GM12878 (cell line): ENCODE measurements around the gene SPATS1. TPM values are rescaled to one million over a fixed set of nuclear protein-coding genes. Genes with fewer than 3 reads are reported as not detected.

Source experiments
- ATAC-seq: fragments of 200-7000 bp; cut with Tn5 transposase; 3 replicates; pipeline ENCODE4 v1.9.1; 2020; ENCODE audit warnings: mild to moderate bottlenecking, moderate library complexity
- BruUV-seq: library from RNA; stranded (reverse); fragments of 400-500 nt; replicated peaks from 2 replicates; lab custom pipeline; 2021; lab: Mats Ljungman, UMichigan
- CTCF ChIA-PET: fragments of 300-600 bp; sonication (Branson Sonifier 250); formaldehyde crosslinking; extraction: SDS; loops from one replicate; lab custom pipeline; 2021; ENCODE audit warnings: inconsistent platforms; lab: Yijun Ruan, JAX
- POLR2A ChIA-PET: fragments of 350-600 bp; formaldehyde crosslinking; extraction: SDS; loops from one replicate; lab custom pipeline; 2021; ENCODE audit warnings: inconsistent platforms; lab: Charles Lee
- RAD21 ChIA-PET: fragments of 300-600 bp; sonication (Branson Sonifier 250); formaldehyde crosslinking; loops from one replicate; lab custom pipeline; 2023; ENCODE audit warnings: antibody characterized with exemption; ENCODE audit not compliant: unreplicated experiment; lab: Charles Lee
- SMC1A ChIA-PET: fragments of 300-600 bp; sonication (Branson Sonifier 250); formaldehyde crosslinking; loops from one replicate; lab custom pipeline; 2023; ENCODE audit not compliant: unreplicated experiment, uncharacterized antibody; lab: Charles Lee
- DNase-seq: peaks from one replicate; pipeline ENCODE4 v3.0.0-alpha.2; 2011; ENCODE audit warnings: low read depth, low spot score
- FAIRE-seq: peaks from 3 replicates; lab custom pipeline; 2011; peaks lifted over from hg19 to GRCh38; lab: Jason Lieb, UNC
- H2AFZ ChIP-seq: 2 replicates; pipeline ENCODE4 v1.6.0; 2011; ENCODE audit warnings: low read depth, low read length, control low read depth; ENCODE audit not compliant: control insufficient read depth
- H3K27ac ChIP-seq: 2 replicates; pipeline ENCODE4 v1.5.1; 2011; ENCODE audit warnings: control low read depth; ENCODE audit not compliant: control insufficient read depth, insufficient read depth
- H3K27me3 ChIP-seq, 2 experiments: replicated peaks in 1 of 2; 2 replicates each; pipeline versions ENCODE4 v1.6.0 to v1.6.1; 2011; ENCODE audit warnings: low read length in 1 of 2; ENCODE audit not compliant: control insufficient read depth in 2 of 2, insufficient read depth in 2 of 2
- H3K36me3 ChIP-seq, 2 experiments: 2 replicates each; pipeline ENCODE4 v1.5.1; 2011; ENCODE audit warnings: low read length in 1 of 2; ENCODE audit not compliant: control insufficient read depth in 2 of 2, insufficient read depth in 2 of 2
- H3K4me1 ChIP-seq: 2 replicates; pipeline ENCODE4 v1.6.1; 2011; ENCODE audit warnings: mild to moderate bottlenecking, low read length, moderate library complexity, mixed read lengths; ENCODE audit not compliant: control insufficient read depth, insufficient read depth
- H3K4me2 ChIP-seq: 2 replicates; pipeline ENCODE4 v1.6.0; 2011; ENCODE audit warnings: control low read depth; ENCODE audit not compliant: control insufficient read depth, insufficient read depth
- H3K4me3 ChIP-seq: fragments of 200-600 bp; sonication (generic); 2 replicates; pipeline ENCODE4 v1.5.1; 2016
- H3K79me2 ChIP-seq: 2 replicates; pipeline ENCODE4 v1.6.0; 2011; ENCODE audit warnings: low read length; ENCODE audit not compliant: control insufficient read depth, insufficient read depth
- H3K9ac ChIP-seq: 2 replicates; pipeline ENCODE4 v1.8.0; 2011; ENCODE audit warnings: low read length, control low read depth, mixed read lengths; ENCODE audit not compliant: control insufficient read depth, insufficient read depth
- H3K9me3 ChIP-seq: replicated peaks from 3 replicates; pipeline ENCODE4 v1.5.1; 2011; ENCODE audit warnings: mild to moderate bottlenecking, low read length; ENCODE audit not compliant: control insufficient read depth, insufficient read depth
- H4K20me1 ChIP-seq: 2 replicates; pipeline ENCODE4 v1.6.0; 2011; ENCODE audit not compliant: control insufficient read depth, insufficient read depth
- RB1 ChIP-seq: fragments of 450-650 bp; formaldehyde crosslinking; IDR thresholded peaks from 2 replicates; pipeline ENCODE4 v1.6.1; 2017; ENCODE audit warnings: mild to moderate bottlenecking, borderline replicate concordance
- WGBS: methylation state at CpG from one replicate; pipeline ENCODE4 v1.1.6; 2016; ENCODE audit warnings: low lambda C conversion rate; ENCODE audit not compliant: insufficient replicate concordance, insufficient coverage; ENCODE audit errors: missing lambda C conversion rate; 5-methylcytosine and 5-hydroxymethylcytosine counted together
- in situ Hi-C: fragments of 300-500 bp; cut with MboI; formaldehyde crosslinking; loops from 9 replicates; pipeline ENCODE4 v1.14.3; 2018; ENCODE audit warnings: mixed read lengths
- intact Hi-C: fragments of 100-400 bp; cut with micrococcal nuclease; formaldehyde crosslinking; loops from one replicate; pipeline ENCODE4 v1.14.2; 2022; ENCODE audit not compliant: unreplicated experiment
- polyA plus RNA-seq, 11 experiments: library from polyadenylated mRNA; depleted of rRNA in 4 of 11; unstranded in 6 of 11; stranded (reverse) in 5 of 11; fragments of >200 nt; fragmentation: Nextera tagmentation in 4 of 11; fragmentation: Illumina TruSeq in 1 of 11; extraction: Ambion mirVana in 4 of 11; extraction: Trizol in 1 of 11; gene quantifications; 1 replicate in 1 of 11; 2 replicates in 10 of 11; pipeline versions ENCODE4 v1.2.1 to v1.2.3, GENCODE V29; 2011 to 2016; ENCODE audit warnings: inconsistent platforms in 2 of 11, missing spikeins in 2 of 11, low read depth in 1 of 11
- total RNA-seq, 4 experiments: library from RNA; depleted of rRNA in 3 of 4; stranded (reverse); fragments of >200 nt in 3 of 4; fragmentation: Illumina TruSeq in 1 of 4; extraction: Trizol in 1 of 4; gene quantifications; 2 replicates each; pipeline versions ENCODE4 v1.2.1 to v1.2.3, GENCODE V29; 2013 to 2021
- TF ChIP-seq, protein P1 (sequence below): IDR thresholded peaks from 2 replicates; pipeline ENCODE4 v1.6.1; 2012; ENCODE audit warnings: low read depth, low read length, improper control_type of control experiment

The SPATS1 gene
- total and polyA plus RNA-seq, 10 of the 15 experiments (the other 5 are each of a cell fraction or from before 2014, with no cell fraction given) = 0.12 TPM; not detected in 9

DNA sequence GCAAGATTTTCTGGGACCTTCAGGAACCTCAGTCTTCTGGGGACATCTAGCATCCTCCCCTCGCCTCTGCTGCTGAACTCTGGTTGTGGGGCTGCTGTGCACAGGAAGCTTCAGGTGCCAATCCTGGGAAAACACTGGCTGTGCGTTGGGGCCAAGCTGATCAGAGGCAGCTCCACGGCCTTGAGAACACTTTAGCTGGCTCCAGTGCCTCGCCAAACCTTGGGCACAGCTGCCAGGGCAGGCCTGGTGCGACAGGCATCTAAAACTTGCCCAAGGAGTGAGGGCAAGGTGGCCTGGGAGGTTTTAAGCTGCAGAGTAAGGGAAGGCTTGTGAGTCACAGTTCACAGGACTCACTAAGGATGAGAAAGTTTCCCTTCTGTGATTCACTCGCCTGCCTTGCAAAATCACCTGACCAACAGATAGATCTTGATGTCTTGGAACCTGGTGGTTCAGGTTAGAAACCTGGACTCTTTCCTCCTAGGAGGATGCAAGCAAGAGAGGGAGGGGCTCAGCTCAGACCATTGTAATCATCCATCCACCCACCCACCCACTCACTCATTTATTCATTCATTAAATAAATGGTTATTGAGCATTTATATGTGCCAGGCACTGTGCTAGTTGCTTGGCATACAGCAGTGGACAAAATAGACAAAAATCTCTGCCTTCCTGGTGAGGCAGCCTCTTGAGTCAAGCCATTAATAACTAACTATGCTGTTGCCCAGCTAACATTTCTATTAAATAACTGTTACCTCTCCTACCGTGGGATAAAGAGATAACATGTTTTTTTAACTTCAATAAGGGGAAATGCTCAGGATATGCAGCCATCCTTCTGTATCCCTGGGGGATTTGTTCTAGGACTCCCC is 2.5 kb upstream of the SPATS1 start:
- Histone ChIP-seq H3K36me3 (no peaks in the 10 kb centered on the region), H4K20me1 (no peaks in the 10 kb centered on the region), H3K27ac (no peak overlapping the region), H3K27me3 (peaks cover 4% of the 10 kb centered on the region in 2 experiments; a peak in 3 of 4 replicates), H3K9me3 (no peaks in the 10 kb centered on the region), H3K79me2 (no peaks in the 10 kb centered on the region), H3K4me2 (no peak overlapping the region), H3K4me3 (no peak overlapping the region), H3K4me1 (no peaks in the 10 kb centered on the region), H2AFZ (no peak overlapping the region), H3K9ac (no peak overlapping the region)
- DNase-seq (no peak), ATAC-seq (no peak), FAIRE-seq (no peak)
- ChIA-PET RAD21 (interaction anchor here (1.2 to 3.8 kb wide), 3 partner anchors 13 to 154 kb away, joined by 3 to 36 read pairs (median 3); partner anchors contain the start of gene TMEM151B), SMC1A (interaction anchor here (1.4 to 5.5 kb wide), 3 partner anchors 19 to 171 kb away, joined by 3 to 79 read pairs (median 11); partner anchors contain the start of gene TMEM151B), CTCF (interaction anchor here (0.6 to 10.4 kb wide), 11 partner anchors 11 to 240 kb away, joined by 3 to 163 read pairs (median 4); partner anchors contain the start of genes NFKBIE and TMEM151B), POLR2A (no interaction called here)
- intact Hi-C loops = loop anchor here (5.0 kb wide), 1 partner anchor 188 kb away; no protein-coding TSS in a partner anchor
- no peak for TF ChIP-seq RB1
- TF ChIP-seq, protein P1, sequence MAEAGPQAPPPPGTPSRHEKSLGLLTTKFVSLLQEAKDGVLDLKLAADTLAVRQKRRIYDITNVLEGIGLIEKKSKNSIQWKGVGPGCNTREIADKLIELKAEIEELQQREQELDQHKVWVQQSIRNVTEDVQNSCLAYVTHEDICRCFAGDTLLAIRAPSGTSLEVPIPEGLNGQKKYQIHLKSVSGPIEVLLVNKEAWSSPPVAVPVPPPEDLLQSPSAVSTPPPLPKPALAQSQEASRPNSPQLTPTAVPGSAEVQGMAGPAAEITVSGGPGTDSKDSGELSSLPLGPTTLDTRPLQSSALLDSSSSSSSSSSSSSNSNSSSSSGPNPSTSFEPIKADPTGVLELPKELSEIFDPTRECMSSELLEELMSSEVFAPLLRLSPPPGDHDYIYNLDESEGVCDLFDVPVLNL = no peak
- 6% methylated on average over 7 of the region's 7 CpGs for WGBS
- in situ Hi-C loops = loop anchor here (5.0 kb wide), 1 partner anchor 73 kb away; the partner anchor contains the start of gene NFKBIE
- no TSS peak for BruUV-seq
